Kidney (tissue), 14 donors: ENCODE results near the gene RPS6KL1. TPM values are rescaled to one million over a fixed set of nuclear protein-coding genes. Genes with fewer than 3 reads are reported as not detected.
A peak's percentile ranks its signal among the peaks of the same experiment; 100 is the strongest.

Experiments
- DNase-seq, 5 donors: peaks; one replicate each; pipeline ENCODE4 v3.0.0-alpha.2; 2013 to 2020
- FAIRE-seq: peaks from 2 replicates; lab custom pipeline; 2012; peaks lifted over from hg19 to GRCh38; lab: Jason Lieb, UNC
- H3K27ac ChIP-seq, 2 donors: one replicate each; pipeline ENCODE4 v1.7.0; 2013; ENCODE audit warnings: low read depth in 2 of 2, low read length in 2 of 2, inconsistent platforms in 1 of 2
- H3K27me3 ChIP-seq: one replicate; pipeline ENCODE4 v1.7.1; 2013; ENCODE audit warnings: low read length, inconsistent platforms; ENCODE audit not compliant: control insufficient read depth, insufficient read depth
- H3K36me3 ChIP-seq, 3 donors: one replicate each; pipeline versions ENCODE4 v1.7.0 to v1.7.1; 2013; ENCODE audit warnings: low read length in 3 of 3, control low read depth in 1 of 3, inconsistent platforms in 1 of 3; ENCODE audit not compliant: insufficient read depth in 3 of 3, control insufficient read depth in 2 of 3
- H3K4me1 ChIP-seq, 3 donors: one replicate each; pipeline versions ENCODE4 v1.7.0 to v1.7.1; 2013; ENCODE audit warnings: low read length in 3 of 3, inconsistent platforms in 1 of 3, low read depth in 1 of 3; ENCODE audit not compliant: control insufficient read depth in 2 of 3, insufficient read depth in 2 of 3
- H3K4me3 ChIP-seq, 3 donors: one replicate each; pipeline versions ENCODE4 v1.7.0 to v1.8.1; 2013; ENCODE audit warnings: low read length in 3 of 3, control low read depth in 1 of 3, inconsistent platforms in 1 of 3
- H3K9ac ChIP-seq, 3 donors: one replicate each; pipeline versions ENCODE4 v1.7.0 to v1.7.1; 2013; ENCODE audit warnings: low read length in 3 of 3, control low read depth in 1 of 3, inconsistent platforms in 1 of 3
- H3K9me3 ChIP-seq, 3 donors: one replicate each; pipeline versions ENCODE4 v1.7.0 to v1.7.1; 2013; ENCODE audit warnings: low read length in 3 of 3, control low read depth in 1 of 3, inconsistent platforms in 1 of 3; ENCODE audit not compliant: control insufficient read depth in 2 of 3, insufficient read depth in 1 of 3
- intact Hi-C: fragments of 100-400 bp; cut with DNase I; formaldehyde crosslinking; loops from one replicate; pipeline ENCODE4 v1.11.1; 2022
- polyA plus RNA-seq: library from polyadenylated mRNA; stranded (reverse); fragments of 350-450 nt; fragmentation: Illumina TruSeq; extraction: RNeasy Lipid Tissue Mini Kit (QIAGEN cat#74804); gene quantifications from one replicate; pipeline ENCODE4 v1.2.3, GENCODE V29; 2014; ENCODE audit warnings: low read depth, low replicate concordance; ENCODE audit not compliant: insufficient read depth
- total RNA-seq: library from RNA; stranded (reverse); fragmentation: NEBNext Ultra II Directional; extraction: Animal tissue kit (Norgen Biotek cat#: 25700); gene quantifications from one replicate; pipeline ENCODE4 v1.2.1, GENCODE V29; 2021
- TF ChIP-seq, protein P1 (sequence below): IDR thresholded peaks from 3 replicates; pipeline ENCODE4 v1.5.1; 2012; ENCODE audit warnings: mild to moderate bottlenecking, moderate library complexity, borderline replicate concordance; ENCODE audit not compliant: insufficient read depth; ENCODE audit errors: extremely low read depth
- donor health status: control.
- donor health status: control.
- donor health status: control.
- donor health status: control.
- donor health status: control.
- donor health status: DM: yes; HTN: yes; CAD: no.
- donor health status: Normal renal cell carcinoma (clear cell type).

Gene RPS6KL1
- total and polyA plus RNA-seq, 2 donors from 2014 or later, result 3.7 to 7.9 TPM

- H3K9me3 ChIP-seq, result no peaks in the 10 kb centered on the region
- peak overlapping the region in 1 of 3 donors; percentile 64 for H3K4me3 ChIP-seq
- peak in 1 of 5 donors; percentile 28 for DNase-seq
- H3K27me3 ChIP-seq, result no peaks in the 10 kb centered on the region
- H3K4me1 ChIP-seq, result peaks cover 0 to 10% (median 4%) of the 10 kb centered on the region in 3 donors
- intact Hi-C loops, result no loop called here
- no peaks in the 10 kb centered on the region for H3K36me3 ChIP-seq
- TF ChIP-seq, protein P1, sequence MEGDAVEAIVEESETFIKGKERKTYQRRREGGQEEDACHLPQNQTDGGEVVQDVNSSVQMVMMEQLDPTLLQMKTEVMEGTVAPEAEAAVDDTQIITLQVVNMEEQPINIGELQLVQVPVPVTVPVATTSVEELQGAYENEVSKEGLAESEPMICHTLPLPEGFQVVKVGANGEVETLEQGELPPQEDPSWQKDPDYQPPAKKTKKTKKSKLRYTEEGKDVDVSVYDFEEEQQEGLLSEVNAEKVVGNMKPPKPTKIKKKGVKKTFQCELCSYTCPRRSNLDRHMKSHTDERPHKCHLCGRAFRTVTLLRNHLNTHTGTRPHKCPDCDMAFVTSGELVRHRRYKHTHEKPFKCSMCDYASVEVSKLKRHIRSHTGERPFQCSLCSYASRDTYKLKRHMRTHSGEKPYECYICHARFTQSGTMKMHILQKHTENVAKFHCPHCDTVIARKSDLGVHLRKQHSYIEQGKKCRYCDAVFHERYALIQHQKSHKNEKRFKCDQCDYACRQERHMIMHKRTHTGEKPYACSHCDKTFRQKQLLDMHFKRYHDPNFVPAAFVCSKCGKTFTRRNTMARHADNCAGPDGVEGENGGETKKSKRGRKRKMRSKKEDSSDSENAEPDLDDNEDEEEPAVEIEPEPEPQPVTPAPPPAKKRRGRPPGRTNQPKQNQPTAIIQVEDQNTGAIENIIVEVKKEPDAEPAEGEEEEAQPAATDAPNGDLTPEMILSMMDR, result no peak
- H3K27ac ChIP-seq, result no peak overlapping the region
- peak overlapping the region in 1 of 3 donors; percentile 51 for H3K9ac ChIP-seq
- FAIRE-seq, result no peak
Observed at GRCh38 chr14:74921987-74922751, 891 bp downstream of the RPS6KL1 start.

- no peak overlapping the region for H3K9ac ChIP-seq
- no peak overlapping the region for H3K4me3 ChIP-seq
- H3K36me3 ChIP-seq, result no peaks in the 10 kb centered on the region
- H3K27ac ChIP-seq, result no peak overlapping the region
- peaks cover 0 to 13% (median 4%) of the 10 kb centered on the region in 3 donors for H3K4me1 ChIP-seq
- no peak for FAIRE-seq
- no peaks in the 10 kb centered on the region for H3K9me3 ChIP-seq
- intact Hi-C loops, result no loop called here
- peak in 1 of 5 donors; percentile 60 for DNase-seq
- no peaks in the 10 kb centered on the region for H3K27me3 ChIP-seq
- TF ChIP-seq, protein P1, result no peak
Observed at GRCh38 chr14:74921053-74921620, 1.9 kb downstream of the RPS6KL1 start.

DNA sequence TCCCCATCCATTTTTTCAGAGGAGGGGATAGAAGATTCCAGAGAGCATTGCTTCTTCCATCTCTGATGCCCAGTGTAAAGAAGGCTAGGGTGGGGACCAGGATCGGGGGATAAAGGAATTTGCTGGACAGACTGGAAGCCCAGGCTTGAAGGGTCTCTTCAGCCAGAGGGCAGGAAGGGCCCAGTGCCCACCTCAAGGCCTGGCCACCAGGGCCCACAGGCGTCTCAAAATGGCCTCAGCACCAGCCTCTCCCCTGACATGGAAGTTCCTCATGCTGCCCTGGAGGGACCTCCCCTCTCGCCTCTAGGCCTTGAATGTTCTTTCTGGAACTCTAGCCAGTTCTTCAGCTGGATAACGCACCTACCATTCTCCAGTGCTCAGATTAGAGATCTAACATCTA is 2.8 kb downstream of the RPS6KL1 start:
- DNase-seq (no peak), FAIRE-seq (no peak)
- no peaks in the 10 kb centered on the region for H3K9me3 ChIP-seq
- TF ChIP-seq, protein P1, result no peak
- H3K27ac ChIP-seq, result no peak overlapping the region
- peaks cover 0 to 13% (median 4%) of the 10 kb centered on the region in 3 donors for H3K4me1 ChIP-seq
- intact Hi-C loops, result no loop called here
- H3K9ac ChIP-seq, result no peak overlapping the region
- H3K36me3 ChIP-seq, result no peaks in the 10 kb centered on the region
- no peak overlapping the region for H3K4me3 ChIP-seq
- H3K27me3 ChIP-seq, result no peaks in the 10 kb centered on the region
